Measurements from ENCODE around the gene SPSB4.

Gene SPSB4

GRCh38 chr3:141091426-141091825, 40.3 kb downstream of the SPSB4 start:
- Histone ChIP-seq H3K27ac (ENCODE audit: low read depth, low read length) (no peak overlapping the region), H4K8ac (ENCODE audit: low read depth, low read length) (no peak overlapping the region), H3K23ac (ENCODE audit: low read length) (no peak overlapping the region), H3K79me2 (ENCODE audit: control insufficient read depth, insufficient read depth, low read length) (no peaks in the 10 kb centered on the region), H2AK5ac (ENCODE audit: low read length) (no peak overlapping the region), H3K4me2 (ENCODE audit: low read length) (no peak overlapping the region), H3K27me3 (ENCODE audit: insufficient read depth, low read length, poor library complexity) (no peaks in the 10 kb centered on the region), H2BK15ac (replicated peaks; ENCODE audit: low read depth) (no peak overlapping the region), H3K4me3 (ENCODE audit: low read length) (no peak overlapping the region), H2BK120ac (ENCODE audit: low read depth, low read length) (no peak overlapping the region), H3K36me3 (ENCODE audit: control insufficient read depth, insufficient read depth, low read length) (no peaks in the 10 kb centered on the region), H3K4me1 (ENCODE audit: control insufficient read depth, low read depth, low read length) (peaks cover 2% of the 10 kb centered on the region), H3K79me1 (ENCODE audit: low read length) (peaks cover 5% of the 10 kb centered on the region), H3K56ac (ENCODE audit: low read length) (no peak overlapping the region), H4K5ac (ENCODE audit: low read length) (no peak overlapping the region), H3K18ac (ENCODE audit: low read length) (no peak overlapping the region), H2BK5ac (ENCODE audit: low read length) (no peak overlapping the region), H3K9ac (ENCODE audit: low read length) (no peak overlapping the region), H3K4ac (ENCODE audit: low read depth, low read length) (no peak overlapping the region)
- WGBS (ENCODE audit: extremely low coverage, insufficient coverage, low lambda C conversion rate) = no CpG with 5 or more reads among the region's 4 CpGs
- DNase-seq = no peak

DNA sequence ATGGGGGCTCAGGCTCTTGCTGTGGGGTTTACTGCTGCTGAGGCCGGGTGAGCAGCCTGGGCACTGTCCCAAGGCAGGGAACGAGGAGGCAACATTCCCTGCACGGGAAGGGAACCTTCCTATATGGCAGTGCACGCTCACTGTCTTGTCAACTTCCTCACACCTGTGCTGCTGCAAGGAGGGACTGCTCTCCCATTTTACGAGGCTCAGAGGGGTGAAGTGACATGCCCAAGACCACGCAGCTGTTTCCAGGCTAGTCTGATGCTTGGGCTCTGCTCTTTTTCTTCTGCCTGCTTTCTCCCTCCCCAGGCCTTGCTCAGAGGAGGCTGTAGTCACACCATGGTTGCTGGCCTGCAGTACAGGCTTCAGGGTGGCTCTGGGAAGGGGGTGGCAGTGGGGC, 41.5 kb downstream of the SPSB4 start:
- H3K4me1 ChIP-seq (ENCODE audit: control insufficient read depth, low read depth, low read length) = peaks cover 2% of the 10 kb centered on the region
- H4K5ac ChIP-seq (ENCODE audit: low read length) = no peak overlapping the region
- no peaks in the 10 kb centered on the region for H3K36me3 ChIP-seq (ENCODE audit: control insufficient read depth, insufficient read depth, low read length)
- H2AK5ac ChIP-seq (ENCODE audit: low read length) = no peak overlapping the region
- no peak overlapping the region for H2BK5ac ChIP-seq (ENCODE audit: low read length)
- H3K4ac ChIP-seq (ENCODE audit: low read depth, low read length) = no peak overlapping the region
- H3K4me3 ChIP-seq (ENCODE audit: low read length) = no peak overlapping the region
- H3K27ac ChIP-seq (ENCODE audit: low read depth, low read length) = no peak overlapping the region
- no peak overlapping the region for H3K4me2 ChIP-seq (ENCODE audit: low read length)
- H2BK15ac ChIP-seq (replicated peaks; ENCODE audit: low read depth) = no peak overlapping the region
- peak overlapping the region; percentile 17 for H3K56ac ChIP-seq (ENCODE audit: low read length)
- H3K18ac ChIP-seq (ENCODE audit: low read length) = no peak overlapping the region
- no peak overlapping the region for H4K8ac ChIP-seq (ENCODE audit: low read depth, low read length)
- no peaks in the 10 kb centered on the region for H3K79me2 ChIP-seq (ENCODE audit: control insufficient read depth, insufficient read depth, low read length)
- H3K23ac ChIP-seq (ENCODE audit: low read length) = no peak overlapping the region
- H2BK120ac ChIP-seq (ENCODE audit: low read depth, low read length) = no peak overlapping the region
- H3K79me1 ChIP-seq (ENCODE audit: low read length) = peaks cover 3% of the 10 kb centered on the region
- no CpG with 5 or more reads among the region's 6 CpGs for WGBS (ENCODE audit: extremely low coverage, insufficient coverage, low lambda C conversion rate)
- DNase-seq = no peak
- no peak overlapping the region for H3K9ac ChIP-seq (ENCODE audit: low read length)
- H3K27me3 ChIP-seq (ENCODE audit: insufficient read depth, low read length, poor library complexity) = no peaks in the 10 kb centered on the region

DNA sequence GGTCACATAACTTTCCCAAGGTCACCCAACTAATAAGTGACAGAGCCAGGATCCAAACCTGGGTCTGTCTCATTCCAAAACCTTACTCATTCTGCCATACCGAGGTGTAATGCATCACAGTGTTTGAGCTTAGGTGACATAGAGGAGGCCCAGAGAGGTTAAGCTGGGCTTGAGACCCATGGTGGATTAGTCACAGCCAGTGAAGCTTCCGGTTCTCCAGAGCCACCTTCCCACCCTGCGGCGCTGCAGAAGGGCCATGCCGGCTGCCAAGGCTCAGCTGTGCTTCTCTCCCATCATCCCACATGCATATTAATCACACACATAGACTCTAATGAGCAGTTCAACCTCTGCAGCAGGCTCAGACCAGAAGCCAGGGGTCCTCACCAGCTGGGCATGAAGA, 42.2 kb downstream of the SPSB4 start:
- no peak overlapping the region for H2BK15ac ChIP-seq (replicated peaks; ENCODE audit: low read depth)
- no peak for DNase-seq
- no CpG with 5 or more reads among the region's 5 CpGs for WGBS (ENCODE audit: extremely low coverage, insufficient coverage, low lambda C conversion rate)
- no peak overlapping the region for H3K56ac ChIP-seq (ENCODE audit: low read length)
- no peaks in the 10 kb centered on the region for H3K36me3 ChIP-seq (ENCODE audit: control insufficient read depth, insufficient read depth, low read length)
- no peak overlapping the region for H3K9ac ChIP-seq (ENCODE audit: low read length)
- no peak overlapping the region for H4K5ac ChIP-seq (ENCODE audit: low read length)
- no peak overlapping the region for H3K4ac ChIP-seq (ENCODE audit: low read depth, low read length)
- no peak overlapping the region for H2AK5ac ChIP-seq (ENCODE audit: low read length)
- no peak overlapping the region for H2BK120ac ChIP-seq (ENCODE audit: low read depth, low read length)
- no peaks in the 10 kb centered on the region for H3K79me2 ChIP-seq (ENCODE audit: control insufficient read depth, insufficient read depth, low read length)
- H3K27me3 ChIP-seq (ENCODE audit: insufficient read depth, low read length, poor library complexity) = no peaks in the 10 kb centered on the region
- H3K4me2 ChIP-seq (ENCODE audit: low read length) = no peak overlapping the region
- no peak overlapping the region for H4K8ac ChIP-seq (ENCODE audit: low read depth, low read length)
- H2BK5ac ChIP-seq (ENCODE audit: low read length) = no peak overlapping the region
- no peak overlapping the region for H3K23ac ChIP-seq (ENCODE audit: low read length)
- H3K4me3 ChIP-seq (ENCODE audit: low read length) = no peak overlapping the region
- H3K4me1 ChIP-seq (ENCODE audit: control insufficient read depth, low read depth, low read length) = peaks cover 2% of the 10 kb centered on the region
- H3K18ac ChIP-seq (ENCODE audit: low read length) = no peak overlapping the region
- peaks cover 3% of the 10 kb centered on the region for H3K79me1 ChIP-seq (ENCODE audit: low read length)
- H3K27ac ChIP-seq (ENCODE audit: low read depth, low read length) = no peak overlapping the region

DNA sequence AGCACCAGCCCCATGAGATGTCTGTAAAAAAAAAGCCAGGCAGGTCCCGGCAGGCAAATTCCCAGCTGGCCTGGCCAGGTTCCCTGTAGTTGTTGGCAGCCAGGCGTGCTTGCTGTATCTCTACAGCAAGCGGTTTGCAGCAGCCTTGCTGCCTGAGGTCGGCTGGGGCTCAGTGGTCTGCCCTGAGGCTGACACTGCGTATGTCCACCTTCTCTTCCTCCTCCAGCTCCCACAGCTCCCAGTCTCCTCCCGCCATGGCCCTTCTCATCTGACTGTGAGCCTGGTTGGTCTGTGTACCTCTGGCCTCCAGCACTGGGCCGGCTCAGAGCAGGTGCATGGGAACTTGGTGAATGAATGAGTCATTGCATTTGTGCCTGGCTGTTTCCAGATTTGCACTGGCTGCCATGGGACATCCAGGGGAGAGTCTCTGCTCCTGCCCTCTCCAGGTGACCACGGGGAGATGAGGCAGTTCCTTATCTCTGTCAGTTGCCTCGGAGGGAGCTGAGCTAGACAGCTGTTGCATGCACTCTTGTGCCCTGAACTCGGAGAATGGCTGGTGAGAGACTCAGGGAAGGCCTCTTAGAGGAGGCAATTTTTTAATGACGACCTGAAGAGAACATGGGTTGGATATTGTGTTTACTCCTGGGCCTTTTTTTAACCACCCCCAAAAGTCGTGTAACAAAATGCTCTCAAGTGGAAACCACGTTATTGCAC, 43.0 kb downstream of the SPSB4 start:
- Histone ChIP-seq H2BK120ac (ENCODE audit: low read depth, low read length) (no peak overlapping the region), H3K56ac (ENCODE audit: low read length) (no peak overlapping the region), H3K79me2 (ENCODE audit: control insufficient read depth, insufficient read depth, low read length) (no peaks in the 10 kb centered on the region), H2BK5ac (ENCODE audit: low read length) (no peak overlapping the region), H4K8ac (ENCODE audit: low read depth, low read length) (no peak overlapping the region), H2BK15ac (replicated peaks; ENCODE audit: low read depth) (no peak overlapping the region), H3K9ac (ENCODE audit: low read length) (no peak overlapping the region), H3K36me3 (ENCODE audit: control insufficient read depth, insufficient read depth, low read length) (no peaks in the 10 kb centered on the region), H3K27ac (ENCODE audit: low read depth, low read length) (no peak overlapping the region), H3K23ac (ENCODE audit: low read length) (no peak overlapping the region), H3K4me1 (ENCODE audit: control insufficient read depth, low read depth, low read length) (peaks cover 2% of the 10 kb centered on the region), H3K4me2 (ENCODE audit: low read length) (no peak overlapping the region), H3K18ac (ENCODE audit: low read length) (no peak overlapping the region), H2AK5ac (ENCODE audit: low read length) (no peak overlapping the region), H3K27me3 (ENCODE audit: insufficient read depth, low read length, poor library complexity) (no peaks in the 10 kb centered on the region), H3K4me3 (ENCODE audit: low read length) (no peak overlapping the region), H4K5ac (ENCODE audit: low read length) (no peak overlapping the region), H3K4ac (ENCODE audit: low read depth, low read length) (no peak overlapping the region), H3K79me1 (ENCODE audit: low read length) (peaks cover 3% of the 10 kb centered on the region)
- no peak for DNase-seq
- no CpG with 5 or more reads among the region's 13 CpGs for WGBS (ENCODE audit: extremely low coverage, insufficient coverage, low lambda C conversion rate)

DNA sequence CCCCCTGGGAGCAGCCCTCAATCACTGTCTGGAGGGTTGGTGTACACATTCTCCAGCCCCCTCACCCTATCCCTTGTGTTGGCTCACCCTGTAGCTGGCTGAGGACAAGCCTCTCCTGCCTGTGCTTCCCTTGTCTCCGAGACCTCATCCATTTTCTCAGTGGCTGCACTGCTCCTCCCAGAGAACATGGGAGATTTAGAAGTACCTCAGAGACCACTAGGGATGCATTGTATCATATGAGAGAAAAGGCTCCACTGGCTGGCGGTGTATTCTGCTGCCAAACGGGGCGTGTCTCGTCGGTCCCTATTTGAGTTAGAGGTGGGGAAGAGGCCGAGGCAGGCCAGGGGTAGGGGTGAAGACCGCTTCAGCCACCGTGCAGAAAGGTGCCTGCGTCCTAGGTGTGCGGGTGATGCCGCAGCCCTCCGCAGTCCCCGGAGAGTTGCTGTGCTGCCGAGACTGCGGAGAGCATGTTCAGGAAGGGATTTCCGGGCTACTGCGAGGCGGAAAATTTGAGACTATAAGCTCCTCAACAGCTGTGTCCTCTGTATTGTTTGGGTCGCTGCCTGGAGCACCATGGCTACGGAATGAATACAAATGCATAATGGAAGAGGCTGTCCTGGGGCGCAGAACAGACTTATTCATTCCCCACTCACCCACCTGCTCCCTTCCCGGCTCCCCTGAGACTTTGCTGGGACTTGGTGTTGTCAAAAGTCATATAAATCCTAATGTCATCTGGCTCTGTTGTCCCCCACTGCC, 43.8 kb downstream of the SPSB4 start:
- H3K56ac ChIP-seq (ENCODE audit: low read length) = no peak overlapping the region
- no peak overlapping the region for H2AK5ac ChIP-seq (ENCODE audit: low read length)
- H3K4me1 ChIP-seq (ENCODE audit: control insufficient read depth, low read depth, low read length) = no peaks in the 10 kb centered on the region
- H2BK5ac ChIP-seq (ENCODE audit: low read length) = no peak overlapping the region
- H2BK120ac ChIP-seq (ENCODE audit: low read depth, low read length) = no peak overlapping the region
- no peaks in the 10 kb centered on the region for H3K27me3 ChIP-seq (ENCODE audit: insufficient read depth, low read length, poor library complexity)
- no peak overlapping the region for H4K8ac ChIP-seq (ENCODE audit: low read depth, low read length)
- no peak for DNase-seq
- H2BK15ac ChIP-seq (replicated peaks; ENCODE audit: low read depth) = no peak overlapping the region
- H3K27ac ChIP-seq (ENCODE audit: low read depth, low read length) = no peak overlapping the region
- no CpG with 5 or more reads among the region's 23 CpGs for WGBS (ENCODE audit: extremely low coverage, insufficient coverage, low lambda C conversion rate)
- H3K4me2 ChIP-seq (ENCODE audit: low read length) = no peak overlapping the region
- no peak overlapping the region for H4K5ac ChIP-seq (ENCODE audit: low read length)
- H3K79me1 ChIP-seq (ENCODE audit: low read length) = peaks cover 3% of the 10 kb centered on the region
- no peaks in the 10 kb centered on the region for H3K79me2 ChIP-seq (ENCODE audit: control insufficient read depth, insufficient read depth, low read length)
- no peaks in the 10 kb centered on the region for H3K36me3 ChIP-seq (ENCODE audit: control insufficient read depth, insufficient read depth, low read length)
- no peak overlapping the region for H3K9ac ChIP-seq (ENCODE audit: low read length)
- no peak overlapping the region for H3K4ac ChIP-seq (ENCODE audit: low read depth, low read length)
- H3K18ac ChIP-seq (ENCODE audit: low read length) = no peak overlapping the region
- H3K4me3 ChIP-seq (ENCODE audit: low read length) = no peak overlapping the region
- H3K23ac ChIP-seq (ENCODE audit: low read length) = no peak overlapping the region
